ENCODE data around the gene RAPGEF5.

Gene RAPGEF5

DNA sequence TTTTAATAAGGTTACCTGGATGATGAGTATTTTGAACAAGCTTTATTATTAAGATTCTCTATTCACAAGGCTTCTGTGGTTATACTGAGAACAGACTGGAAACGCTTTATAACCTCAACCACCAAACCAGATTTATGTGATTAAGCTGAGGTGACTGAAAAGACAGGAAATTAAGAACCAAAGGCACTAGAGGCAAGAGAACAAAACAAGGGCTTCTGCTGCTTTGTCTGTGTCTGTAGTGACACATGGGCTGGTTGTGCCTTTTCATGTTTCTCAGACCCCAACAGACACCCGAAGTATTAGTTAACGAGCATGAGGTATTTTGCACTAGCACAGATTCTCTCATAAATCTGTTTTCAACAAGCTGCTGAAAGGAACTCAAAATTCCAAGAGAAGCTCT lies 64.4 kb downstream of the RAPGEF5 start:
- Histone ChIP-seq H3K4me3 (ENCODE audit: low read depth, low read length) (no peak overlapping the region), H3K27me3 (replicated peaks) (no peaks in the 10 kb centered on the region), H3K27ac (no peak overlapping the region), H3K36me3 (replicated peaks) (no peaks in the 10 kb centered on the region)
- TF ChIP-seq CTCF (IDR thresholded peaks at IDR 0.05; ENCODE audit: low read depth, low read length, missing control alignments): no peak
- no peak for DNase-seq
- in situ Hi-C loops (cut with HindIII; ENCODE audit: low pct_ligation_motif_present, low sequenced_read_pairs): no loop called here

GRCh38 chr7:22291977-22292376 lies 65.0 kb downstream of the RAPGEF5 start:
- H3K36me3 ChIP-seq (replicated peaks): no peaks in the 10 kb centered on the region
- no peak for TF ChIP-seq CTCF (IDR thresholded peaks at IDR 0.05; ENCODE audit: low read depth, low read length, missing control alignments)
- H3K27ac ChIP-seq: no peak overlapping the region
- H3K4me3 ChIP-seq (ENCODE audit: low read depth, low read length): no peak overlapping the region
- H3K27me3 ChIP-seq (replicated peaks): no peaks in the 10 kb centered on the region
- in situ Hi-C loops (cut with HindIII; ENCODE audit: low pct_ligation_motif_present, low sequenced_read_pairs): no loop called here
- no peak for DNase-seq

DNA sequence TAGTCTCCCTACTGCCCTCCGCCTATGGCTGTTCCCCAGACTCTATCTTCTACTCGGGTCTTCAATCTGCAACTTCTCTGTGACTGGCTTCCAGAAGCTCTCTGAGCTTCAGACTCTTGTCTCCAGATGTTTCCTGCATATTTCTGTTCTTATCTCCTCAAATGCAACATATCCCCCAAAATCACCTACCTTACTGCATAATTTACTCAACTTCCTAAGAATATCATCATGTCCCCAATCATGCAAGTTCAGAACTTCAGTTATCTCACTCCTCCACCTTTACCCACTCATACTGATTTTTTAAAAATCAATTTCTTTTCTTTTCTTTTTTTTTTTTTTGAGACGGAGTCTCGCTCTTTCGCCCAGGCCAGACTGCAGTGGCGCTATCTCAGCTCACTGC lies 68.8 kb downstream of the RAPGEF5 start:
- in situ Hi-C loops (cut with HindIII; ENCODE audit: low pct_ligation_motif_present, low sequenced_read_pairs): no loop called here
- Histone ChIP-seq H3K27me3 (replicated peaks) (no peaks in the 10 kb centered on the region), H3K4me3 (ENCODE audit: low read depth, low read length) (no peak overlapping the region), H3K36me3 (replicated peaks) (no peaks in the 10 kb centered on the region), H3K27ac (no peak overlapping the region)
- no peak for TF ChIP-seq CTCF (IDR thresholded peaks at IDR 0.05; ENCODE audit: low read depth, low read length, missing control alignments)
- DNase-seq: no peak

GRCh38 chr7:22287412-22287811 lies 69.5 kb downstream of the RAPGEF5 start:
- H3K27me3 ChIP-seq (replicated peaks): no peaks in the 10 kb centered on the region
- in situ Hi-C loops (cut with HindIII; ENCODE audit: low pct_ligation_motif_present, low sequenced_read_pairs): no loop called here
- TF ChIP-seq CTCF (IDR thresholded peaks at IDR 0.05; ENCODE audit: low read depth, low read length, missing control alignments): no peak
- H3K36me3 ChIP-seq (replicated peaks): no peaks in the 10 kb centered on the region
- DNase-seq: no peak
- no peak overlapping the region for H3K27ac ChIP-seq
- H3K4me3 ChIP-seq (ENCODE audit: low read depth, low read length): no peak overlapping the region

GRCh38 chr7:22286436-22286835 lies 70.5 kb downstream of the RAPGEF5 start:
- no peak for DNase-seq
- in situ Hi-C loops (cut with HindIII; ENCODE audit: low pct_ligation_motif_present, low sequenced_read_pairs): no loop called here
- Histone ChIP-seq H3K27ac (no peak overlapping the region), H3K36me3 (replicated peaks) (no peaks in the 10 kb centered on the region), H3K4me3 (ENCODE audit: low read depth, low read length) (no peak overlapping the region), H3K27me3 (replicated peaks) (no peaks in the 10 kb centered on the region)
- no peak for TF ChIP-seq CTCF (IDR thresholded peaks at IDR 0.05; ENCODE audit: low read depth, low read length, missing control alignments)

- Histone ChIP-seq H3K27ac (no peak overlapping the region), H3K4me3 (ENCODE audit: low read depth, low read length) (no peak overlapping the region), H3K27me3 (replicated peaks) (no peaks in the 10 kb centered on the region), H3K36me3 (replicated peaks) (no peaks in the 10 kb centered on the region)
- DNase-seq: no peak
- in situ Hi-C loops (cut with HindIII; ENCODE audit: low pct_ligation_motif_present, low sequenced_read_pairs): no loop called here
- no peak for TF ChIP-seq CTCF (IDR thresholded peaks at IDR 0.05; ENCODE audit: low read depth, low read length, missing control alignments)
Observed at GRCh38 chr7:22281481-22281880, 75.5 kb downstream of the RAPGEF5 start.

Measured in brain microvascular endothelial cell (primary cell).